ENCODE results near the gene ENO1. TPM values are rescaled to one million over a fixed set of nuclear protein-coding genes. Genes with fewer than 3 reads are reported as not detected.
"Not testable (repeated sequence)": the region's sequence is repeated elsewhere in the genome, so short reads cannot be mapped to it uniquely, and the experiment has no call there.

The ENO1 gene
- total RNA-seq, 2 donors from 2014 or later = 1,263 to 1,351 TPM

DNA sequence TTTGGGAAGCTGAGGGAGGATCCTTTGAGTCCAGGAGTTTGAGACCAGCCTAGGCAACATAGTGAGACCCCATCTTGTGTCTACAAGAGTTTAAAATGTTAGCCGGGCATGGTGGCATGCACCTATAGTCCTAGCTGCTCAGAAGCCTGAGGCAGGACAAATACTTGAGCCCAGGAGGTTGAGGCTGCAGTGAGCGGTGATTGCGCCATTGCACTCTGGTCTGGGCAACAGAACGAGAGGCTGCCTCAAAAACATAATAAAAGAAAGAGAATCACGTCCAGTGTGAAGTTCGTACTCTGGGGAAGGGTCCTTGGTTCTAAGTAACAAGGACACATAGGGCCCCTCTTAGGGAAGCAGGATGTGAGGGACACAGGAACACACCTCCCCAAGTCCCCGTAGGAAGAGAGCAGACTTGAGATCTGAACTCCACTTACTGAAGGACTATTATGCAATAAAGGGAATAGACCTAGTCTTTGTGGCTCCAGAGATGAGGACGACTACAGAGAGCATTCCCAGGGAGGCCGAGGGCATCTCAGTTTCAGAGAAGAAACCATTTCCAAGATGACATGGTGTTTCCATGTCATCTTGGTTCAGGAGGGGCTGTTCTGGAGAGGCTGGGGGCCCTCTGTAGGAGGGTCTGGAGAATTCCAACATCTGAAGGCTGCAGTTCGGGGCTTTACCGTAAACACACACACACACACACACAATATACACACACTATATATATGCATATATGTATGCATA is 10.8 kb upstream of the ENO1 start:
- H3K27ac Mint-ChIP-seq = no peak overlapping the region
- Histone ChIP-seq H3K9ac (ENCODE audit: extremely low read depth, low read length, poor library complexity, severe bottlenecking) (no peak overlapping the region), H3K4me3 (ENCODE audit: low read length) (no peak overlapping the region), H3K4me1 (ENCODE audit: control insufficient read depth, insufficient read depth, low read length) (no peaks in the 10 kb centered on the region), H3K27ac (ENCODE audit: low read depth, low read length) (no peak overlapping the region), H3K36me3 (ENCODE audit: control insufficient read depth, insufficient read depth, low read length) (no peaks in the 10 kb centered on the region), H3K9me3 (ENCODE audit: control insufficient read depth, low read length) (no peaks in the 10 kb centered on the region), H3K27me3 (ENCODE audit: control insufficient read depth, insufficient read depth, low read length, poor library complexity, severe bottlenecking) (no peaks in the 10 kb centered on the region)
- 89 to 93% methylated on average over 9 of the region's 11 CpGs for WGBS, 2 experiments (ENCODE audit: insufficient coverage in 1 of 2, insufficient read length in 1 of 2)
- H3K4me1 Mint-ChIP-seq = peaks cover 22% of the 10 kb centered on the region
- no peak for DNase-seq
- H3K4me3 Mint-ChIP-seq = no peak overlapping the region
- H3K27me3 Mint-ChIP-seq (ENCODE audit: insufficient read depth) = peaks cover 2% of the 10 kb centered on the region
- H3K36me3 Mint-ChIP-seq (ENCODE audit: low read depth) = no peaks in the 10 kb centered on the region
- TF ChIP-seq, protein P1, sequence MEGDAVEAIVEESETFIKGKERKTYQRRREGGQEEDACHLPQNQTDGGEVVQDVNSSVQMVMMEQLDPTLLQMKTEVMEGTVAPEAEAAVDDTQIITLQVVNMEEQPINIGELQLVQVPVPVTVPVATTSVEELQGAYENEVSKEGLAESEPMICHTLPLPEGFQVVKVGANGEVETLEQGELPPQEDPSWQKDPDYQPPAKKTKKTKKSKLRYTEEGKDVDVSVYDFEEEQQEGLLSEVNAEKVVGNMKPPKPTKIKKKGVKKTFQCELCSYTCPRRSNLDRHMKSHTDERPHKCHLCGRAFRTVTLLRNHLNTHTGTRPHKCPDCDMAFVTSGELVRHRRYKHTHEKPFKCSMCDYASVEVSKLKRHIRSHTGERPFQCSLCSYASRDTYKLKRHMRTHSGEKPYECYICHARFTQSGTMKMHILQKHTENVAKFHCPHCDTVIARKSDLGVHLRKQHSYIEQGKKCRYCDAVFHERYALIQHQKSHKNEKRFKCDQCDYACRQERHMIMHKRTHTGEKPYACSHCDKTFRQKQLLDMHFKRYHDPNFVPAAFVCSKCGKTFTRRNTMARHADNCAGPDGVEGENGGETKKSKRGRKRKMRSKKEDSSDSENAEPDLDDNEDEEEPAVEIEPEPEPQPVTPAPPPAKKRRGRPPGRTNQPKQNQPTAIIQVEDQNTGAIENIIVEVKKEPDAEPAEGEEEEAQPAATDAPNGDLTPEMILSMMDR (conservative IDR thresholded peaks at IDR 0.05) = no peak
- no peaks in the 10 kb centered on the region for H3K9me3 Mint-ChIP-seq

DNA sequence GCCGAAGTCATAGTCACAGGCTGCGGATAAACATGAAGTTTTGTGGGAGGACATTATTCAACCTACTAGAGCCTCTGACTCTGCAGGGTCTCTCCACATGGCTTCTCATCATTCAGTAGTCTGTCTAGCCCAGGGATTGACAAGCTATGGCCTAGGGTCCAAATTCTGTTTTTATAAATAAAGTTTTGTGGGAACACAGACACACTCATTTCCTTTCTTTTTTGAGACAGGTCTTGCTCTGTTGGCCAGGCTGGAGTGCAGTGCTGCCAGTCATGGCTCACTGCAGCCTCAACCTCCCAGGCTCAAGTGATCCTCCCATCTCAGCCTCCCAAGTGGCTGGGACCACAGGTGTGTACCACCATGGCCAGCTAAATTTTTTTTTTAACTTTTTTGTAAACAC is 8.1 kb upstream of the ENO1 start:
- H3K9me3 ChIP-seq (ENCODE audit: control insufficient read depth, low read length) = no peaks in the 10 kb centered on the region
- H3K36me3 Mint-ChIP-seq (ENCODE audit: low read depth) = no peaks in the 10 kb centered on the region
- H3K9ac ChIP-seq (ENCODE audit: extremely low read depth, low read length, poor library complexity, severe bottlenecking) = no peak overlapping the region
- no peak overlapping the region for H3K27ac Mint-ChIP-seq
- no peaks in the 10 kb centered on the region for H3K4me1 ChIP-seq (ENCODE audit: control insufficient read depth, insufficient read depth, low read length)
- no peak for DNase-seq
- H3K36me3 ChIP-seq (ENCODE audit: control insufficient read depth, insufficient read depth, low read length) = no peaks in the 10 kb centered on the region
- TF ChIP-seq, protein P1 (conservative IDR thresholded peaks at IDR 0.05) = no peak
- no peaks in the 10 kb centered on the region for H3K27me3 Mint-ChIP-seq (ENCODE audit: insufficient read depth)
- H3K27ac ChIP-seq (ENCODE audit: low read depth, low read length) = no peak overlapping the region
- H3K4me3 Mint-ChIP-seq = no peak overlapping the region
- H3K4me3 ChIP-seq (ENCODE audit: low read length) = no peak overlapping the region
- H3K27me3 ChIP-seq (ENCODE audit: control insufficient read depth, insufficient read depth, low read length, poor library complexity, severe bottlenecking) = no peaks in the 10 kb centered on the region
- WGBS, 2 experiments (ENCODE audit: insufficient coverage in 1 of 2, insufficient read length in 1 of 2) = 95 to 100% methylated on average over 1 to 2 of the region's 2 CpGs
- H3K4me1 Mint-ChIP-seq = peaks cover 28% of the 10 kb centered on the region
- H3K9me3 Mint-ChIP-seq = no peaks in the 10 kb centered on the region

DNA sequence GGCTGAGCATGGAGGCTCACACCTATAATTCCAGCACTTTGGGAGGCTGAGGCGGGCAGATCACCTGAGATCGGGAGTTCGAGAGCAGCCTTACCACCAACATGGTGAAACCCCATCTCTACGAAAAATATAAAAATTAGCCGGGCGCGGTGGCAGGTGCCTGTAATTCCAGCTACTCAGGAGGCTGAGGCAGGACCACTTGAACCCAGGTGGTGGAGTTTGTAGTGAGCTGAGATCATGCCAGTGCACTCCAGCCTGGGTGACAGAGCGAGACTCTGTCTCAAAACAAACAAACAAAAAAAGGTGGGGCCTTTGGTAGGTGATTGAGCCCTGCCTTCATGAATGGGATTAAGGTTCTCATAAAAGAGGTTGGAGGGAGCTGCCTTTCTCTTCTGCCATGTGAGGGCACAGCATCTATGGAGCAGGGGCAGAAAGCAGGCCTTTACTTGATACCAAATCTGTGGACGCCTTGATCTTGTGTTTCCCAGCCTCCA is 7.6 kb upstream of the ENO1 start:
- not testable (repeated sequence) for H3K4me1 ChIP-seq (ENCODE audit: control insufficient read depth, insufficient read depth, low read length); H3K4me3 Mint-ChIP-seq; H3K36me3 Mint-ChIP-seq (ENCODE audit: low read depth); DNase-seq; H3K9ac ChIP-seq (ENCODE audit: extremely low read depth, low read length, poor library complexity, severe bottlenecking); H3K4me3 ChIP-seq (ENCODE audit: low read length); H3K9me3 ChIP-seq (ENCODE audit: control insufficient read depth, low read length); H3K36me3 ChIP-seq (ENCODE audit: control insufficient read depth, insufficient read depth, low read length); H3K27me3 ChIP-seq (ENCODE audit: control insufficient read depth, insufficient read depth, low read length, poor library complexity, severe bottlenecking); H3K9me3 Mint-ChIP-seq; H3K27ac ChIP-seq (ENCODE audit: low read depth, low read length); H3K27ac Mint-ChIP-seq; H3K27me3 Mint-ChIP-seq (ENCODE audit: insufficient read depth)
- peaks cover 28% of the 10 kb centered on the region for H3K4me1 Mint-ChIP-seq
- WGBS, 2 experiments (ENCODE audit: insufficient coverage in 1 of 2, insufficient read length in 1 of 2) = 89 to 93% methylated on average over 6 to 9 of the region's 9 CpGs

DNA sequence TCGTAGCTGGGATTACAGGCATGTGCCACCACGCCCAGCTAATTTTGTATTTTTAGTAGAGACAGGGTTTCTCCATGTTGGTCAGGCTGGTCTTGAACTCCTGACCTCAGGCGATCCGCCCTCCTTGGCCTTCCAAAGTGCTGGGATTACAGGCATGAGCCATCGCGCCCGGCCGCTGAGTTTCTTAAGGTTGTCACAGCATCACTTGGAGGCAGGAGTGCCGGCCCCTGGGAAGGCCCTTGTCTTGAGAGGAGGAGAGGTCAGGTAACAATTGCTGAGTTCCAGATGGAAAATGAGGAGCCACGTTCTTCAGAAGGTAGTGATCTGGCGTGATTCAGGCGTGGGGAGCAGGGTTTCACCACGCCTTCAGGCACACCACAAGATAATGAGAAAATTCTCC is 5.6 kb upstream of the ENO1 start:
- H3K36me3 ChIP-seq (ENCODE audit: control insufficient read depth, insufficient read depth, low read length); H3K9me3 ChIP-seq (ENCODE audit: control insufficient read depth, low read length); H3K4me3 ChIP-seq (ENCODE audit: low read length); H3K9me3 Mint-ChIP-seq; H3K27ac ChIP-seq (ENCODE audit: low read depth, low read length); H3K36me3 Mint-ChIP-seq (ENCODE audit: low read depth); H3K27me3 ChIP-seq (ENCODE audit: control insufficient read depth, insufficient read depth, low read length, poor library complexity, severe bottlenecking); H3K27me3 Mint-ChIP-seq (ENCODE audit: insufficient read depth); H3K4me3 Mint-ChIP-seq; H3K9ac ChIP-seq (ENCODE audit: extremely low read depth, low read length, poor library complexity, severe bottlenecking): not testable (repeated sequence)
- peaks cover 16% of the 10 kb centered on the region for H3K4me1 ChIP-seq (ENCODE audit: control insufficient read depth, insufficient read depth, low read length)
- Mint-ChIP-seq H3K27ac (peak overlapping the region; percentile 39), H3K4me1 (peaks cover 42% of the 10 kb centered on the region)
- peak; percentile 79 for DNase-seq
- 84 to 86% methylated on average over 10 to 13 of the region's 13 CpGs for WGBS, 2 experiments (ENCODE audit: insufficient coverage in 1 of 2, insufficient read length in 1 of 2)
